GM19238 (cell line): Measurements from ENCODE around the gene TTC4.

ENCODE experiments used
- DNase-seq: peaks from one replicate; pipeline ENCODE4 v3.0.0; 2011; ENCODE audit warnings: low spot score; ENCODE audit not compliant: insufficient read length

TTC4 gene

DNA sequence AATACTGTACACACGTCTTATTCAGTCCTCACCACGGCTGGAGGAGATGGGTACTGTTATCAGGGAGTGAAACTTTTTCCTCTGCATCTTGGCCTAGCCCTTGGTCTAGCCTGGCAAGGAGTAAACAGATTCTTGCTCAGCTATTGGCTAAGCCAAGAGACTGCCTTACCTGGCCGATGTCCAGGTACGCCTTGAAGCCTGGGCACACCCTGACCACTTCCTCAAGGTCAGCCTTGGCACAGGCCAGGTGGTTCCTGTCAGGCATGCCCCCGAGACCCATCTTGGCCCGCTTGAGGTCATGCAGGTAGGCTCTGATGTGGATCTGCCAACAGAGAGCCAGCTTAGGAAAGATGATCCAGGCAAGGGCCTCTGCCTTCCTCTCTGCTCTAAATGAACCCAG, 66.5 kb downstream of the TTC4 start:
- DNase-seq = no peak

DNA sequence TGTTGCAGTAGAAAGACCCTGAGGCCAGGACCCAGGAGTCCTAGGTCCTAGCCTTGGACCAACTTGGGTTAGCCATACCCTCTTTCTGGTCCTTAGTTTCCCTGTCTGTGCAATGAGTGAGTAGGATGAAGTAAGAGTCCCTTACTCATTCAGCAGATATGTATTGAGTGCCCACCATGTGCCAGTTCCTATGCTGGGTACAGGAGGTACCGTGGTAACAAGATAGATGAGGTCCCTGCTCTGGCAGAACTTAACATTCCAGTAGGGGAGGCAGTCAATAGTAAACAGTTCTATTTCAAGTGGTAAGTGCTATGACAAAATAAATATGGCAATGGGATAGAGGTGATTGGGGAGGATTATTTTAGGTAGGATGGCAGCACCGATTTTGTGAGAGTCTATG, 66.9 kb downstream of the TTC4 start:
- DNase-seq = no peak

DNA sequence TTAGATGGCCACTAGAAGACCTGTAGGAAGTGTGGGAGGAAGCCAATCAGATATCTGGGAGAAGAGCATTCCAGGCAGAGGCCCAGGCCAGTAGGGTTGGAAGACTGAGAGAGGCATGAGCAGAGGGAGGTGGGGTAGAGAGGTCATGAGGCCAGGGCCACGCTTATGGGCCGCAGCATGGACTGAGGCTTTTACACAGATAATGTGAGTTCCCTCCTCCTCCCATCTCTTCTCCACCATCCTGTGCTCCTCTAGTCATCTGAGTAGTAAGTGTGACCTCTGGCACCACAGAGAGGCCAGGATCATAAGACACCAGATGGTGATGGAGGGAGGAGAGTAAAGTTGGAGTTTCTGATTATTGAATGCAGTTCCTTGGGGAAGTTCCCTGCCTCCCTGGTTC, 68.4 kb downstream of the TTC4 start:
- no peak for DNase-seq

GRCh38 chr1:54786778-54787177, 71.1 kb downstream of the TTC4 start:
- DNase-seq = no peak

GRCh38 chr1:54787604-54788003, 71.9 kb downstream of the TTC4 start:
- no peak for DNase-seq

GRCh38 chr1:54788459-54788858, 72.8 kb downstream of the TTC4 start:
- DNase-seq = no peak

DNA sequence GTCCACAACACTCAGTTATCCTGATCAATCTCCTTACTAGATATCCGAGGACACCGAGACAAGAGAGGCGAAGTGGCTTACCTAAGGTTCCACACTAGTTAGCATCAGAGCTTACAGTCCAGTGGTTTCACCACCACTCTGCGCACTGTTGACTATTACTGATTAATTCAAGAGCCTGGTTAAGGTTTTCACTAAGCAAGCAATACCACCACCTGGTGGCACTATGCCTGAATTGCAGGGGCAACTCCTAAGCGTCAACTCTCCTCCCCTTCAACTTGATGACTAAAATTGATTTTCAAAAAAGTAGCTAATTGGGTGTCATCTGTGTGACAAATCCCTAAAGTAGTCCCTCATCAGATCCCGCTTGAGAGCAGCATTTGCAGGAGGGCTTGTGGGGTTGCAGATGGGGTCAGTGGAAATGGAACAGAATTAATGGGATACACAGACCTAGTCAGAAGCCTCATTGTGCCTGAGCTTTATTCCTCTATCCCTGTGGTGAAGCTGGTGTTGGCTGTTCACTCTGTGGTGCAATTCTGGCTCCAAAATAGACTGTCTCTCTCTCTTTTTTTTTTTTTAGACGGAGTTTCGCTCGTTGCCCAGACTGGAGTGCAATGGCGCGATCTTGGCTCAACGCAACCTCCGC, 76.3 kb downstream of the TTC4 start:
- DNase-seq = peak; percentile 32
